PC-9 (cell line): ENCODE results near the gene CACNA1B. TPM values are rescaled to one million over a fixed set of nuclear protein-coding genes. Genes with fewer than 3 reads are reported as not detected.

Source experiments
- BruUV-seq: library from RNA; stranded (reverse); fragments of 400-500 nt; replicated peaks from 2 replicates; lab custom pipeline; 2021; lab: Mats Ljungman, UMichigan
- CTCF ChIA-PET: fragments of 300-600 bp; sonication (Branson Sonifier 250); formaldehyde crosslinking; loops from one replicate; lab custom pipeline; 2022; ENCODE audit warnings: antibody characterized with exemption; lab: Charles Lee
- POLR2A ChIA-PET: fragments of 300-600 bp; sonication (Branson Sonifier 250); formaldehyde crosslinking; loops from one replicate; lab custom pipeline; 2022; ENCODE audit warnings: antibody characterized with exemption; ENCODE audit not compliant: unreplicated experiment; lab: Charles Lee
- DNase-seq, 2 experiments: peaks; one replicate each; pipeline versions ENCODE4 v3.0.0 to v3.0.0-alpha.2; 2015 to 2022; ENCODE audit warnings: mixed read lengths in 1 of 2
- H2AFZ ChIP-seq: fragments of 200-600 bp; sonication (generic); 2 replicates; pipeline ENCODE4 v1.8.1; 2017; ENCODE audit warnings: antibody characterized with exemption
- H3F3A ChIP-seq: fragments of 200-600 bp; sonication (generic); 2 replicates; pipeline ENCODE4 v1.8.1; 2017; ENCODE audit warnings: antibody characterized with exemption, mild to moderate bottlenecking, low read depth; ENCODE audit not compliant: insufficient read depth
- H3K27ac ChIP-seq: fragments of 200-600 bp; sonication (generic); 2 replicates; pipeline ENCODE4 v1.6.1; 2016; ENCODE audit warnings: mixed run types
- H3K27me3 ChIP-seq: fragments of 200-600 bp; sonication (generic); 2 replicates; pipeline ENCODE4 v1.6.1; 2016; ENCODE audit warnings: low read depth, mixed run types; ENCODE audit not compliant: insufficient read depth
- H3K36me3 ChIP-seq: fragments of 200-600 bp; sonication (generic); 2 replicates; pipeline ENCODE4 v1.6.1; 2016; ENCODE audit warnings: low read depth, mixed run types
- H3K4me1 ChIP-seq: fragments of 200-600 bp; sonication (generic); replicated peaks from 2 replicates; pipeline ENCODE4 v1.6.1; 2016; ENCODE audit warnings: mixed run types; ENCODE audit not compliant: insufficient read depth
- H3K4me2 ChIP-seq: fragments of 200-600 bp; sonication (generic); 2 replicates; pipeline ENCODE4 v1.6.1; 2017; ENCODE audit warnings: mixed run types
- H3K4me3 ChIP-seq: fragments of 200-600 bp; sonication (generic); 2 replicates; pipeline ENCODE4 v1.6.1; 2016; ENCODE audit warnings: mixed run types
- H3K79me2 ChIP-seq: fragments of 200-600 bp; sonication (generic); 2 replicates; pipeline ENCODE4 v1.6.1; 2017; ENCODE audit warnings: low read depth, mixed run types
- H3K9me2 ChIP-seq: fragments of 200-600 bp; sonication (generic); 2 replicates; pipeline ENCODE4 v1.8.1; 2017; ENCODE audit warnings: mild to moderate bottlenecking; ENCODE audit not compliant: insufficient read depth
- H3K9me3 ChIP-seq: fragments of 200-600 bp; sonication (generic); 2 replicates; pipeline ENCODE4 v1.8.1; 2016; ENCODE audit warnings: low read depth; ENCODE audit not compliant: insufficient read depth
- H4K20me1 ChIP-seq: fragments of 200-600 bp; sonication (generic); 2 replicates; pipeline ENCODE4 v1.8.1; 2017; ENCODE audit not compliant: insufficient read depth
- EZH2 ChIP-seq: fragments of 200-600 bp; sonication (generic); IDR thresholded peaks from 2 replicates; pipeline ENCODE4 v1.8.0; 2017; ENCODE audit warnings: antibody characterized with exemption, low read depth
- intact Hi-C: fragments of 100-400 bp; cut with micrococcal nuclease; formaldehyde crosslinking; loops from one replicate; pipeline ENCODE4 v1.10.0; 2022; ENCODE audit not compliant: unreplicated experiment
- total RNA-seq: library from RNA; stranded (reverse); gene quantifications from 2 replicates; pipeline ENCODE4 v1.2.3, GENCODE V29; 2021
- TF ChIP-seq, protein P1 (sequence below): fragments of 200-600 bp; sonication (generic); conservative IDR thresholded peaks from 2 replicates; pipeline ENCODE4 v1.6.1; 2017; ENCODE audit warnings: mixed run types, antibody characterized with exemption, mild to moderate bottlenecking, moderate library complexity

Gene CACNA1B
- total RNA-seq, 1 experiment from 2014 or later = not detected

DNA sequence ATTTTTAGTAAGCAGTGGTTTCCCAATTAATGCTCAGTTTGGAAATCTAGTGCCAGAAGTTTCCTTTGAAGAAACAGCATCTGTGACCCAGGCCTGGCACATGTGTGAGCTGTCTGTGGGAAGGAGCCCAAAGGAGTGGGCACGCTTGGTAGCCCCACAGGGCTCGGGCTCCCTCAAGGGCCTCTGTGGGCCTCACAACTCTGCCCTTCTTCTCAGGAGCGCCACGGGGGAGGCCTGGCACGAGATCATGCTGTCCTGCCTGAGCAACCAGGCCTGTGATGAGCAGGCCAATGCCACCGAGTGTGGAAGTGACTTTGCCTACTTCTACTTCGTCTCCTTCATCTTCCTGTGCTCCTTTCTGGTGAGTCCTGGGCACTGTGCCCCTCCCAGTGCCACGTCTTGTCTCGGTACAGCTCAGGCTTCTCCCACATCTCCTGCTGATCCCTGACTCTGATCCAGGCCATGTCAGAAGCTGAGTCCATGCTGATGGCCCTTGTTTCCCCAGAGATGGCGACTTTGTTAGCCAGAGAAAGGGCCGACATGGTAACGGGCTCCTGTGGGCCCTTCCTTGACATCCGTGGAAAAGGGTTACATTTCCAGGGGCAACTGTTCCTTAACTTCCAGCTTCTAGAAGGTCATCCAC, 200.4 kb downstream of the CACNA1B start:
- H2AFZ ChIP-seq = no peak overlapping the region
- POLR2A ChIA-PET = no interaction called here
- no peaks in the 10 kb centered on the region for H3K9me3 ChIP-seq
- CTCF ChIA-PET = no interaction called here
- H4K20me1 ChIP-seq = no peaks in the 10 kb centered on the region; the same call in 1 of the 2 replicates
- H3F3A ChIP-seq = no peaks in the 10 kb centered on the region
- H3K27me3 ChIP-seq = peaks cover 82% of the 10 kb centered on the region
- TF ChIP-seq, protein P1, sequence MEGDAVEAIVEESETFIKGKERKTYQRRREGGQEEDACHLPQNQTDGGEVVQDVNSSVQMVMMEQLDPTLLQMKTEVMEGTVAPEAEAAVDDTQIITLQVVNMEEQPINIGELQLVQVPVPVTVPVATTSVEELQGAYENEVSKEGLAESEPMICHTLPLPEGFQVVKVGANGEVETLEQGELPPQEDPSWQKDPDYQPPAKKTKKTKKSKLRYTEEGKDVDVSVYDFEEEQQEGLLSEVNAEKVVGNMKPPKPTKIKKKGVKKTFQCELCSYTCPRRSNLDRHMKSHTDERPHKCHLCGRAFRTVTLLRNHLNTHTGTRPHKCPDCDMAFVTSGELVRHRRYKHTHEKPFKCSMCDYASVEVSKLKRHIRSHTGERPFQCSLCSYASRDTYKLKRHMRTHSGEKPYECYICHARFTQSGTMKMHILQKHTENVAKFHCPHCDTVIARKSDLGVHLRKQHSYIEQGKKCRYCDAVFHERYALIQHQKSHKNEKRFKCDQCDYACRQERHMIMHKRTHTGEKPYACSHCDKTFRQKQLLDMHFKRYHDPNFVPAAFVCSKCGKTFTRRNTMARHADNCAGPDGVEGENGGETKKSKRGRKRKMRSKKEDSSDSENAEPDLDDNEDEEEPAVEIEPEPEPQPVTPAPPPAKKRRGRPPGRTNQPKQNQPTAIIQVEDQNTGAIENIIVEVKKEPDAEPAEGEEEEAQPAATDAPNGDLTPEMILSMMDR = no peak
- no peak for TF ChIP-seq EZH2
- no peaks in the 10 kb centered on the region for H3K4me1 ChIP-seq
- no peak overlapping the region for H3K27ac ChIP-seq
- H3K9me2 ChIP-seq = no peaks in the 10 kb centered on the region
- H3K36me3 ChIP-seq = no peaks in the 10 kb centered on the region
- no peak overlapping the region for H3K4me3 ChIP-seq
- no peak overlapping the region for H3K4me2 ChIP-seq
- no TSS peak for BruUV-seq
- no peaks in the 10 kb centered on the region for H3K79me2 ChIP-seq
- intact Hi-C loops = no loop called here
- no peak for DNase-seq

DNA sequence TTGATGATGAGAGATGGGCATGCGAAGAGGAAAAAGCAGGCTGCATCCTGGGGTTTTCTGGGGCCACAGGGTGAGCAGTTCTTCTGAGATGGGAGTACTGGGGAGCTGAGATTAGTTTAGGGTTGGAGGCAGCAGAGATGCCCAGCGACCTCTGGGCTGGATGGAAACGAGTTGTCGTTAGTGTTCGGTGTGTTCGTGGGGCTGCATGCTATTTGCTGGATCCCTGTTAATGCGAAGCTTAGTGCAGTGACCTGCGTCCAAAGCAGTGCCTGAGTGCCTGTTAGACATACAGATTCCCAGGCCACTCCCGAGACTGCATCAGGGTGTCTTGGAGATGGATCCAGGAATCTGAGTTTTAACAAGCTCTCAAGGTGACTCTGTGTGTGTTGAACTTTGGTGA, 201.3 kb downstream of the CACNA1B start:
- H3K9me3 ChIP-seq = no peaks in the 10 kb centered on the region
- H3K36me3 ChIP-seq = no peaks in the 10 kb centered on the region
- H3K9me2 ChIP-seq = no peaks in the 10 kb centered on the region
- H3F3A ChIP-seq = no peaks in the 10 kb centered on the region
- BruUV-seq = no TSS peak
- H3K4me2 ChIP-seq = no peak overlapping the region
- TF ChIP-seq, protein P1 = no peak
- TF ChIP-seq EZH2 = no peak
- no peaks in the 10 kb centered on the region for H3K79me2 ChIP-seq
- ChIA-PET CTCF (no interaction called here), POLR2A (interaction anchor here (0.6 kb wide), 1 partner anchor 13 kb away, joined by 6 read pairs; no protein-coding TSS in a partner anchor)
- no peaks in the 10 kb centered on the region; the same call in 1 of the 2 replicates for H4K20me1 ChIP-seq
- H3K4me1 ChIP-seq = no peaks in the 10 kb centered on the region
- peaks cover 74% of the 10 kb centered on the region for H3K27me3 ChIP-seq
- no peak overlapping the region for H3K4me3 ChIP-seq
- no peak overlapping the region for H2AFZ ChIP-seq
- no peak overlapping the region for H3K27ac ChIP-seq
- intact Hi-C loops = no loop called here
- no peak for DNase-seq

DNA sequence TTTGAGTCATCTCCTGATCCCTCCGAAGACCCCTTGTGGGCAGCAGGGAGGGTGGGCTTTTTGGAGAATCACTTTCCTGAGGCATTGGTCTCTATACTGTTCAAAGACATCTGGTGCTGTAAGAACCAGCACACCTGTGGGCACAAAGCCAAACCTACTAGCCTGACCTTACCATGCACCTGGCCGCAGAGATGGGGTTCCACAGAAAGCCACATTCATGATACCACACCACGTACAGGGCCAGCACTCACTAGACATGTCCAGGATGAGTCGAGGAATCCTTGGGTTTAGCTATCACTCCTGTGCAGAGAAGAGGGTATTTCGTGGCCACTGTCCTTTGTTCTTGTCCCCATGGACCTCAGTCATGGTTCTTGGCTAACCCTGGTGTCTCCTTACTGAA, 203.4 kb downstream of the CACNA1B start:
- Histone ChIP-seq H3K4me1 (no peaks in the 10 kb centered on the region), H3K36me3 (no peaks in the 10 kb centered on the region), H2AFZ (no peak overlapping the region), H3K9me2 (no peaks in the 10 kb centered on the region), H3K9me3 (no peaks in the 10 kb centered on the region), H3F3A (no peaks in the 10 kb centered on the region), H3K4me2 (no peak overlapping the region), H4K20me1 (no peaks in the 10 kb centered on the region; the same call in 1 of the 2 replicates), H3K27ac (no peak overlapping the region), H3K4me3 (no peak overlapping the region), H3K79me2 (no peaks in the 10 kb centered on the region), H3K27me3 (peaks cover 53% of the 10 kb centered on the region)
- intact Hi-C loops = no loop called here
- ChIA-PET CTCF (no interaction called here), POLR2A (no interaction called here)
- TF ChIP-seq, protein P1 = no peak
- no peak for TF ChIP-seq EZH2
- DNase-seq = no peak
- no TSS peak for BruUV-seq
